Caco-2 (cell line): ENCODE data around the gene NEDD4L. TPM values are rescaled to one million over a fixed set of nuclear protein-coding genes. Genes with fewer than 3 reads are reported as not detected.

Experiments
- BruUV-seq: library from RNA; stranded (reverse); fragments of 400-500 nt; replicated peaks from 2 replicates; lab custom pipeline; 2021; lab: Mats Ljungman, UMichigan
- CTCF ChIA-PET: fragments of 300-600 bp; sonication (Branson Sonifier 250); formaldehyde crosslinking; loops from one replicate; lab custom pipeline; 2022; ENCODE audit warnings: antibody characterized with exemption; lab: Charles Lee
- POLR2A ChIA-PET: fragments of 300-600 bp; sonication (Branson Sonifier 250); formaldehyde crosslinking; loops from one replicate; lab custom pipeline; 2022; ENCODE audit warnings: antibody characterized with exemption; lab: Charles Lee
- DNase-seq, 2 experiments: peaks; one replicate each; pipeline versions ENCODE4 v3.0.0 to v3.0.0-alpha.2; 2020 to 2022
- H3K27me3 ChIP-seq: replicated peaks from 2 replicates; pipeline ENCODE4 v1.6.0; 2011; ENCODE audit warnings: low read length; ENCODE audit not compliant: control insufficient read depth, insufficient read depth
- H3K36me3 ChIP-seq: 2 replicates; pipeline ENCODE4 v1.5.1; 2011; ENCODE audit warnings: low read length; ENCODE audit not compliant: control insufficient read depth, insufficient read depth
- H3K4me1 ChIP-seq: fragments of 250-450 bp; sonication (Bioruptor Pico); 2 replicates; pipeline ENCODE4 v1.5.1; 2020; ENCODE audit warnings: mild to moderate bottlenecking
- H3K4me3 ChIP-seq: 2 replicates; pipeline ENCODE4 v1.5.1; 2011; ENCODE audit warnings: low read depth, mild to moderate bottlenecking, control low read depth, low read length
- H3K9me3 ChIP-seq: fragments of 250-450 bp; sonication (Bioruptor Pico); 2 replicates; pipeline ENCODE4 v1.5.1; 2020; ENCODE audit warnings: mild to moderate bottlenecking, moderate library complexity
- H3K27ac Mint-ChIP-seq: one replicate; pipeline ENCODE4 v1.8.0; 2022; ENCODE audit warnings: mixed read lengths; ENCODE audit not compliant: unreplicated experiment
- H3K27me3 Mint-ChIP-seq: one replicate; pipeline ENCODE4 v1.8.0; 2022; ENCODE audit warnings: mixed read lengths; ENCODE audit not compliant: insufficient read depth, unreplicated experiment
- H3K36me3 Mint-ChIP-seq: one replicate; pipeline ENCODE4 v1.8.0; 2022; ENCODE audit warnings: mild to moderate bottlenecking, mixed read lengths; ENCODE audit not compliant: insufficient read depth, unreplicated experiment
- H3K4me1 Mint-ChIP-seq: one replicate; pipeline ENCODE4 v1.8.0; 2022; ENCODE audit warnings: low read depth, mixed read lengths; ENCODE audit not compliant: unreplicated experiment
- H3K4me3 Mint-ChIP-seq: one replicate; pipeline ENCODE4 v1.8.0; 2022; ENCODE audit warnings: mild to moderate bottlenecking, moderate library complexity, mixed read lengths; ENCODE audit not compliant: unreplicated experiment
- H3K9me3 Mint-ChIP-seq: one replicate; pipeline ENCODE4 v1.8.0; 2022; ENCODE audit warnings: mixed read lengths; ENCODE audit not compliant: unreplicated experiment
- intact Hi-C: fragments of 100-400 bp; cut with micrococcal nuclease; formaldehyde crosslinking; loops from one replicate; pipeline ENCODE4 v1.10.0; 2022; ENCODE audit not compliant: unreplicated experiment
- total RNA-seq: library from RNA; stranded (reverse); gene quantifications from 2 replicates; pipeline ENCODE4 v1.2.3, GENCODE V29; 2022
- TF ChIP-seq, protein P1 (sequence below), 2 experiments: fragments of 200-600 bp in 1 of 2; IDR thresholded peaks; 1 replicate in 1 of 2; 2 replicates in 1 of 2; pipeline versions ENCODE4 v1.5.1 to v1.8.0; 2011 to 2022; ENCODE audit warnings: antibody characterized with exemption in 1 of 2, control low read depth in 1 of 2, inconsistent platforms in 1 of 2, low read depth in 1 of 2, low read length in 1 of 2, mild to moderate bottlenecking in 1 of 2, moderate library complexity in 1 of 2; ENCODE audit not compliant: insufficient read depth in 1 of 2, severe bottlenecking in 1 of 2, unreplicated experiment in 1 of 2

NEDD4L gene
- total RNA-seq, 1 experiment from 2014 or later, result 85.4 TPM

DNA sequence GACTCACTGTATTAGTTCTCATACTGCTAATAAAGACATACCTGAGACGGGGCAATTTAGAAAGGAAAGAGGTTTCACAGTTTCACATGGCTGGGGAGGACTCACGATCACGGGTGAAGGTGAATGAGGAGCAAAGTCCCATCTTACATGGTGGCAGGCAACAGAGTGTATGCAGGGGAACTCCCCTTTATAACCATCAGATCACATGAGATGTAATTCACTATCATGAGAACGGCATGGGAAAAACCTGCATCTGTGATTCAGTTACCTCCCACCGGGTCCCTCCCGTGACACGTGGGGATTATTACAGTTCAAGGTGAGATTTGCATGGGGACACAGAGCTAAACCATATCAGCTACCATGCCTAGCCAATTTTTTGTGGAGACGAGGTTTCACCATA, 168.2 kb downstream of the NEDD4L start:
- no peak for DNase-seq

DNA sequence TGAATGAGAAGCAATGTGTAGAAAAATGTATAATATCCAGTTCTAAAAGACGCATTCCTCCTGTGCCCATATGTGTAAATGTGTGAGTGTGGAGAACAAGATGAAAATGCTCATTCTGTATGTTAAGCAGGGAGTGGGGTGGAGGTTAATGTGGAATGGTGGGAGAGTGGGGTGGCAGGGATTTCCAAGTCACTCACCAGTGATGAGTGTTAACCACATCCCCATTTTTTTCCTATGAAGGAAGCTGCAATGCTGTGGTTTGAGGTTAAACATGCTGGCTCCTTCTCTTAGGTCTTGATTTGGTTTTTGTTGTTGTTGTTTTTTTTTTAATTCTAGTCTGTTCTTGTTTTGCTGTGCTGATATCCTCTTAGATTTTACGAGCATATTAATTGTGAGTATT, 169.4 kb downstream of the NEDD4L start:
- no peak overlapping the region for H3K27ac Mint-ChIP-seq
- no peaks in the 10 kb centered on the region for H3K9me3 ChIP-seq

More for the DNA sequence above, 168.2 kb downstream of the NEDD4L start:
- H3K9me3 ChIP-seq, result no peaks in the 10 kb centered on the region
- H3K36me3 ChIP-seq, result no peaks in the 10 kb centered on the region
- Mint-ChIP-seq H3K27ac (no peak overlapping the region), H3K4me3 (no peak overlapping the region), H3K36me3 (no peaks in the 10 kb centered on the region), H3K27me3 (no peaks in the 10 kb centered on the region), H3K4me1 (peaks cover 23% of the 10 kb centered on the region), H3K9me3 (no peaks in the 10 kb centered on the region)
- no peak overlapping the region for H3K4me3 ChIP-seq
- ChIA-PET CTCF (no interaction called here), POLR2A (no interaction called here)
- intact Hi-C loops, result no loop called here
- no peaks in the 10 kb centered on the region for H3K27me3 ChIP-seq
- TF ChIP-seq, protein P1, sequence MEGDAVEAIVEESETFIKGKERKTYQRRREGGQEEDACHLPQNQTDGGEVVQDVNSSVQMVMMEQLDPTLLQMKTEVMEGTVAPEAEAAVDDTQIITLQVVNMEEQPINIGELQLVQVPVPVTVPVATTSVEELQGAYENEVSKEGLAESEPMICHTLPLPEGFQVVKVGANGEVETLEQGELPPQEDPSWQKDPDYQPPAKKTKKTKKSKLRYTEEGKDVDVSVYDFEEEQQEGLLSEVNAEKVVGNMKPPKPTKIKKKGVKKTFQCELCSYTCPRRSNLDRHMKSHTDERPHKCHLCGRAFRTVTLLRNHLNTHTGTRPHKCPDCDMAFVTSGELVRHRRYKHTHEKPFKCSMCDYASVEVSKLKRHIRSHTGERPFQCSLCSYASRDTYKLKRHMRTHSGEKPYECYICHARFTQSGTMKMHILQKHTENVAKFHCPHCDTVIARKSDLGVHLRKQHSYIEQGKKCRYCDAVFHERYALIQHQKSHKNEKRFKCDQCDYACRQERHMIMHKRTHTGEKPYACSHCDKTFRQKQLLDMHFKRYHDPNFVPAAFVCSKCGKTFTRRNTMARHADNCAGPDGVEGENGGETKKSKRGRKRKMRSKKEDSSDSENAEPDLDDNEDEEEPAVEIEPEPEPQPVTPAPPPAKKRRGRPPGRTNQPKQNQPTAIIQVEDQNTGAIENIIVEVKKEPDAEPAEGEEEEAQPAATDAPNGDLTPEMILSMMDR (IDR thresholded peaks at IDR 0.05; ENCODE audit: insufficient read depth in 1 of 2, low read depth in 1 of 2, low read length in 1 of 2, severe bottlenecking in 1 of 2, unreplicated experiment in 1 of 2), result no peak
- BruUV-seq, result no TSS peak
- H3K4me1 ChIP-seq, result peaks cover 11% of the 10 kb centered on the region

DNA sequence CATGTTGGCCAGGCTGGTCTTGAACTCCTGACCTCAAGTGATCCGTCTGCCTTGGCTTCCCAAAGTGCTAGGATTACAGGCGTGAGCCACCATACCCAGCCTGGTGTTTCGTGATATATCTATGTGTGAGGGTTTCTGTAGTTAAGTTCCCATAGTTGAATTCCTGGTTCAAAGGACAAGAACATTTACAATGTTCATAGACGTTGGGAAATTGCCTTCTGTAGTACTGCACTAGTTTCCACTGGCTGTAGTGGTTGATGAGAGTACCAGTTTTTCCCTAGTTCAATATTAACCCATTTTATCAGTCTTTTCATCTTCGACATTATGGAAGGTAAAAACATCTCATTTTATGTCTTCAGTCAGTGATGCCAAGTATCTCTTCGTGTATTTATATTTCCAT, 171.0 kb downstream of the NEDD4L start:
- H3K9me3 ChIP-seq, result no peaks in the 10 kb centered on the region
- BruUV-seq, result no TSS peak
- H3K4me1 Mint-ChIP-seq, result peaks cover 23% of the 10 kb centered on the region
- TF ChIP-seq, protein P1 (IDR thresholded peaks at IDR 0.05; ENCODE audit: insufficient read depth in 1 of 2, low read depth in 1 of 2, low read length in 1 of 2, severe bottlenecking in 1 of 2, unreplicated experiment in 1 of 2), result no peak
- ChIA-PET CTCF (no interaction called here), POLR2A (no interaction called here)
- H3K4me3 Mint-ChIP-seq, result no peak overlapping the region
- H3K4me3 ChIP-seq, result no peak overlapping the region
- no peak for DNase-seq
- H3K27me3 ChIP-seq, result no peaks in the 10 kb centered on the region
- intact Hi-C loops, result no loop called here
- H3K9me3 Mint-ChIP-seq, result no peaks in the 10 kb centered on the region
- no peaks in the 10 kb centered on the region for H3K36me3 Mint-ChIP-seq
- H3K4me1 ChIP-seq, result peaks cover 11% of the 10 kb centered on the region
- H3K27ac Mint-ChIP-seq, result no peak overlapping the region
- H3K27me3 Mint-ChIP-seq, result no peaks in the 10 kb centered on the region
- no peaks in the 10 kb centered on the region for H3K36me3 ChIP-seq

More for the DNA sequence above, 169.4 kb downstream of the NEDD4L start:
- no peak for DNase-seq
- CTCF ChIA-PET, result no interaction called here
- Histone ChIP-seq H3K4me3 (no peak overlapping the region), H3K36me3 (no peaks in the 10 kb centered on the region), H3K27me3 (no peaks in the 10 kb centered on the region), H3K4me1 (peaks cover 11% of the 10 kb centered on the region)
- Mint-ChIP-seq H3K4me1 (peaks cover 23% of the 10 kb centered on the region), H3K9me3 (no peaks in the 10 kb centered on the region), H3K27me3 (no peaks in the 10 kb centered on the region), H3K36me3 (no peaks in the 10 kb centered on the region), H3K4me3 (no peak overlapping the region)
- POLR2A ChIA-PET, result no interaction called here
- TF ChIP-seq, protein P1 (IDR thresholded peaks at IDR 0.05; ENCODE audit: insufficient read depth in 1 of 2, low read depth in 1 of 2, low read length in 1 of 2, severe bottlenecking in 1 of 2, unreplicated experiment in 1 of 2), result no peak
- no TSS peak for BruUV-seq
- intact Hi-C loops, result no loop called here
